ENCODE data around the gene SERPINA4.

DNA sequence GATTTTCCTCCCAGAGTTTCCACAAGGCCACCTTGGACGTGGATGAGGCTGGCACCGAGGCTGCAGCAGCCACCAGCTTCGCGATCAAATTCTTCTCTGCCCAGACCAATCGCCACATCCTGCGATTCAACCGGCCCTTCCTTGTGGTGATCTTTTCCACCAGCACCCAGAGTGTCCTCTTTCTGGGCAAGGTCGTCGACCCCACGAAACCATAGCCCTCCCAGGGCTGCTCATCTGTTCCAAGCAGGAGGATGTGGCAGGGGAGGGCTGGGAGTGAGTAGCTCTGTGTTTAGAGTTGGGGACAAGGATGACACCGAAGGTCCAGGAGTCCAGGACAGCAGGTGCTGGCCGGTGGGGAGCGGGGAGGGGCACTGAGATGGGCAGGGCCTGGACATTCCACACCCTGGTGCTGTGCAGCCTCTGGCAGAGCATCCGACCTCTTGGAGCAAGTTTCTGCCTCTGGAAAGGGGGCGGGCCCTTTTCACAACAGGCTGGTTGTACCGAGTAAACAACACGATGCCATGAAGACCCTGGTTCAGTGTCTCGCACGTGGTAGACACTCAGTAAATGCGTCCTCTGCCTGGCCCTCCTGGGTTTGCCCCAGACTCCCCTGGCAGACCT, 8.2 kb downstream of the SERPINA4 start:
- TF ChIP-seq, protein P1, sequence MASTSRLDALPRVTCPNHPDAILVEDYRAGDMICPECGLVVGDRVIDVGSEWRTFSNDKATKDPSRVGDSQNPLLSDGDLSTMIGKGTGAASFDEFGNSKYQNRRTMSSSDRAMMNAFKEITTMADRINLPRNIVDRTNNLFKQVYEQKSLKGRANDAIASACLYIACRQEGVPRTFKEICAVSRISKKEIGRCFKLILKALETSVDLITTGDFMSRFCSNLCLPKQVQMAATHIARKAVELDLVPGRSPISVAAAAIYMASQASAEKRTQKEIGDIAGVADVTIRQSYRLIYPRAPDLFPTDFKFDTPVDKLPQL (IDR thresholded peaks at IDR 0.05; ENCODE audit: extremely low read depth, insufficient read length) = no peak
- TF ChIP-seq AFF4 (CRISPR knock-in tag; IDR thresholded peaks at IDR 0.05) (no peak), CTCF (IDR thresholded peaks at IDR 0.05 in 2 of 3, conservative IDR thresholded peaks at IDR 0.05 in 1 of 3; ENCODE audit: insufficient read depth in 2 of 3, low read depth in 1 of 3, low read length in 3 of 3) (no peak), YY1 (IDR thresholded peaks at IDR 0.05; ENCODE audit: borderline replicate concordance in 1 of 3, control insufficient read depth in 1 of 3, extremely low read depth in 1 of 3, insufficient read depth in 3 of 3, insufficient read length in 1 of 3, insufficient replicate concordance in 2 of 3, low read depth in 1 of 3, low read length in 2 of 3) (no peak), ZNF384 (IDR thresholded peaks at IDR 0.05; ENCODE audit: low read depth, low read length) (no peak), FOXA3 (CRISPR knock-in tag; conservative IDR thresholded peaks at IDR 0.05 in 1 of 2, IDR thresholded peaks at IDR 0.05 in 1 of 2) (no peak), FOS (IDR thresholded peaks at IDR 0.05; ENCODE audit: extremely low read depth, insufficient read length) (no peak), DPF2 (IDR thresholded peaks at IDR 0.05) (no peak), PHTF2 (CRISPR knock-in tag; IDR thresholded peaks at IDR 0.05) (no peak)
- TF ChIP-seq, protein P2, sequence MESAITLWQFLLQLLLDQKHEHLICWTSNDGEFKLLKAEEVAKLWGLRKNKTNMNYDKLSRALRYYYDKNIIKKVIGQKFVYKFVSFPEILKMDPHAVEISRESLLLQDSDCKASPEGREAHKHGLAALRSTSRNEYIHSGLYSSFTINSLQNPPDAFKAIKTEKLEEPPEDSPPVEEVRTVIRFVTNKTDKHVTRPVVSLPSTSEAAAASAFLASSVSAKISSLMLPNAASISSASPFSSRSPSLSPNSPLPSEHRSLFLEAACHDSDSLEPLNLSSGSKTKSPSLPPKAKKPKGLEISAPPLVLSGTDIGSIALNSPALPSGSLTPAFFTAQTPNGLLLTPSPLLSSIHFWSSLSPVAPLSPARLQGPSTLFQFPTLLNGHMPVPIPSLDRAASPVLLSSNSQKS (CRISPR knock-in tag; IDR thresholded peaks at IDR 0.05) = no peak
- TF ChIP-seq, protein P3, sequence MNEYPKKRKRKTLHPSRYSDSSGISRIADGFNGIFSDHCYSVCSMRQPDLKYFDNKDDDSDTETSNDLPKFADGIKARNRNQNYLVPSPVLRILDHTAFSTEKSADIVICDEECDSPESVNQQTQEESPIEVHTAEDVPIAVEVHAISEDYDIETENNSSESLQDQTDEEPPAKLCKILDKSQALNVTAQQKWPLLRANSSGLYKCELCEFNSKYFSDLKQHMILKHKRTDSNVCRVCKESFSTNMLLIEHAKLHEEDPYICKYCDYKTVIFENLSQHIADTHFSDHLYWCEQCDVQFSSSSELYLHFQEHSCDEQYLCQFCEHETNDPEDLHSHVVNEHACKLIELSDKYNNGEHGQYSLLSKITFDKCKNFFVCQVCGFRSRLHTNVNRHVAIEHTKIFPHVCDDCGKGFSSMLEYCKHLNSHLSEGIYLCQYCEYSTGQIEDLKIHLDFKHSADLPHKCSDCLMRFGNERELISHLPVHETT (CRISPR knock-in tag; conservative IDR thresholded peaks at IDR 0.05 in 1 of 2, IDR thresholded peaks at IDR 0.05 in 1 of 2) = no peak
